GM18508 (cell line): ENCODE data around the gene XRCC5.
"Not testable (repeated sequence)": the region's sequence is repeated elsewhere in the genome, so short reads cannot be mapped to it uniquely, and the experiment has no call there.

Experiments used
- ATAC-seq: cut with Tn5 transposase; IDR thresholded peaks from one replicate; pipeline ENCODE4 v1.9.1; 2021; ENCODE audit warnings: moderate number of reproducible peaks; ENCODE audit not compliant: insufficient read depth, unreplicated experiment

Gene XRCC5

GRCh38 chr2:216114714-216115531 is 5.8 kb downstream of the XRCC5 start:
- peak; percentile 24 for ATAC-seq

- no peak for ATAC-seq
Observed at GRCh38 chr2:216116418-216116817, 7.3 kb downstream of the XRCC5 start.

GRCh38 chr2:216117561-216118340 is 8.6 kb downstream of the XRCC5 start:
- no peak for ATAC-seq

GRCh38 chr2:216118474-216118873 is 9.3 kb downstream of the XRCC5 start:
- no peak for ATAC-seq

GRCh38 chr2:216119146-216119545 is 10.0 kb downstream of the XRCC5 start:
- ATAC-seq = no peak

GRCh38 chr2:216119986-216120385 is 10.8 kb downstream of the XRCC5 start:
- no peak for ATAC-seq

GRCh38 chr2:216121255-216121654 is 12.1 kb downstream of the XRCC5 start:
- ATAC-seq = no peak

GRCh38 chr2:216126943-216127342 is 17.8 kb downstream of the XRCC5 start:
- no peak for ATAC-seq

- ATAC-seq = no peak
Observed at GRCh38 chr2:216130346-216130971, 21.3 kb downstream of the XRCC5 start.

GRCh38 chr2:216131175-216131926 is 22.2 kb downstream of the XRCC5 start:
- ATAC-seq = no peak

- ATAC-seq = no peak
Observed at GRCh38 chr2:216132585-216132984, 23.4 kb downstream of the XRCC5 start.

GRCh38 chr2:216133397-216133796 is 24.2 kb downstream of the XRCC5 start:
- no peak for ATAC-seq

GRCh38 chr2:216134958-216135541 is 25.9 kb downstream of the XRCC5 start:
- ATAC-seq = no peak

- ATAC-seq = no peak
Observed at GRCh38 chr2:216139884-216140283, 30.7 kb downstream of the XRCC5 start.

GRCh38 chr2:216141516-216141915 is 32.4 kb downstream of the XRCC5 start:
- not testable (repeated sequence) for ATAC-seq

- ATAC-seq = peak; percentile 98
Observed at GRCh38 chr2:216142540-216142939, 33.4 kb downstream of the XRCC5 start.

- no peak for ATAC-seq
Observed at GRCh38 chr2:216144372-216144771, 35.2 kb downstream of the XRCC5 start.

- no peak for ATAC-seq
Observed at GRCh38 chr2:216144857-216145256, 35.7 kb downstream of the XRCC5 start.

GRCh38 chr2:216146573-216146972 is 37.4 kb downstream of the XRCC5 start:
- ATAC-seq = no peak
